Body of pancreas (tissue), 4 donors: ENCODE measurements around the gene IQGAP2.

ENCODE experiments used
- POLR2A ChIP-seq, 3 donors: fragments of 450-650 bp; IDR thresholded peaks; one replicate each; pipeline ENCODE4 v1.6.1; 2016; ENCODE audit warnings: antibody characterized with exemption in 3 of 3, mild to moderate bottlenecking in 2 of 3
- TF ChIP-seq, protein P1 (sequence below), 7 experiments: fragments of 450-650 bp in 4 of 7; fragments of 200-600 bp in 3 of 7; sonication (generic) in 3 of 7; IDR thresholded peaks; one replicate each; pipeline ENCODE4 v1.5.1; 2016 to 2019; ENCODE audit warnings: antibody characterized with exemption in 7 of 7

DNA sequence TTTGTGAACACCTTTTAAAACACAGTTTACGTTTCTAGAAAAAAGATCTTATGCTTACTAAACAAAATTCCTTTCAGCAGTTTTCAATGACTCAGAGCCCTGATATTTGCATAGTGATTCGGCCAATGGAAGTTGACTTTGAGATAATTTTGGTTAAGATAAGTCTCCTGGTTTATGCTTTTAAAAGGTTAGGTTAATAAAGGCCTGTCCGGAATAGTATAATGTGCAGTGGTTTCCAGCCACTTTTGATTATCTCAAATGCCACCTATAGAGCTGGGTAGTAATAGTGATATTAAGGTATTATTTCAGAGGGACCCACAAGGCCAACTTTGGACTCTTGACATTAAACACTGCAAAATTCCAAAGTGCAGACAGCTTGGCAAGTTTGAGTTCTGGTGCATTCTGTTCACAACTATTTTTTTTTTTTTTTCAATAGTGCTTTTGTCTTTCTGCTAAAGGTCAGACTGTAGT, 134.0 kb downstream of the IQGAP2 start:
- TF ChIP-seq, protein P1, sequence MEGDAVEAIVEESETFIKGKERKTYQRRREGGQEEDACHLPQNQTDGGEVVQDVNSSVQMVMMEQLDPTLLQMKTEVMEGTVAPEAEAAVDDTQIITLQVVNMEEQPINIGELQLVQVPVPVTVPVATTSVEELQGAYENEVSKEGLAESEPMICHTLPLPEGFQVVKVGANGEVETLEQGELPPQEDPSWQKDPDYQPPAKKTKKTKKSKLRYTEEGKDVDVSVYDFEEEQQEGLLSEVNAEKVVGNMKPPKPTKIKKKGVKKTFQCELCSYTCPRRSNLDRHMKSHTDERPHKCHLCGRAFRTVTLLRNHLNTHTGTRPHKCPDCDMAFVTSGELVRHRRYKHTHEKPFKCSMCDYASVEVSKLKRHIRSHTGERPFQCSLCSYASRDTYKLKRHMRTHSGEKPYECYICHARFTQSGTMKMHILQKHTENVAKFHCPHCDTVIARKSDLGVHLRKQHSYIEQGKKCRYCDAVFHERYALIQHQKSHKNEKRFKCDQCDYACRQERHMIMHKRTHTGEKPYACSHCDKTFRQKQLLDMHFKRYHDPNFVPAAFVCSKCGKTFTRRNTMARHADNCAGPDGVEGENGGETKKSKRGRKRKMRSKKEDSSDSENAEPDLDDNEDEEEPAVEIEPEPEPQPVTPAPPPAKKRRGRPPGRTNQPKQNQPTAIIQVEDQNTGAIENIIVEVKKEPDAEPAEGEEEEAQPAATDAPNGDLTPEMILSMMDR (IDR thresholded peaks at IDR 0.05) = no peak
- TF ChIP-seq POLR2A (IDR thresholded peaks at IDR 0.05) = no peak
